ENCODE results near the gene MARS1.
"Not testable (repeated sequence)": the region's sequence is repeated elsewhere in the genome, so short reads cannot be mapped to it uniquely, and the experiment has no call there.

The MARS1 gene

DNA sequence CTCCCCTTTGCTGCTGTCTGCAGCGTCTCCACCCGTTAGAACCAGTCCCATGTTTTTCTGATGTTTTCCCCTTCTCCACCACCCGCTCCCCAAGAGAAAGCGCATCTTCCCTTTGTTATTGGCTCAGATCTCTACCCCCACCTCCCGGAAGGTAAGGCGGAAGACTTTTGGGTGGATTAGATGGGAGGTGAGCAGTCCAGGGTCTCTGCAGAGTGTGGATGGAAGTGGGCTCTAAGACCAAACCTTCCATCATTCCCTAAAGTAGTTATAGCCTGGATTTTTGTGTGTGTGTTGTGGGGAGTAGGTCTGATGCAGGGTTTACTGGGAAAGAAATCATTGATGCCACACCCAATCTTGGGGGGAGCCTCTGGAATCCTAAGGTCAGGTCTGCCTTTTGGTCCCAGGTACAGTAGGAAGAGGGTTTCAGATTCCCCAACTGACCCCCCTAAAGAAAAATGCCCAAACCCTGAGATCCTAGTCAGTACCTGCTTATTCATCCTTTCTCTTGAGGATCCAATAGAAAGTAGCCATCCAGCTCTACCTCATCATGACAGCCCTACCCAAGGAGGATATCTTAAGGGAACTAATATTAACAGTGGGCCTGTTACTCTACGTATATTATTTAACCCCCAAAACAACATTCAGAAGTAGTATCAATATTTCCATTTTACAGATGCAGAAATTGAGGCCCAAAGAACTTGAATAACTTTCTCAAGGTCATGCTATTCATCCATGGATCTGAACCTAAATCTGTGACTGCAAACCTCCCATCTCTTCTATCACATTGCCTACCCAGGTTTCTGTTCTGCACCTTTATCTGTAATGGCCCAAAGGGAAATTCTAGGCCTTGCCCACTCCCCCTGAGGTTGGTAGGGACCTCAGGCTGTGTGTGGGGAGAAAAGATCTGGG is 63.0 kb downstream of the MARS1 start:
- no peak for DNase-seq (ENCODE audit: low spot score)

GRCh38 chr12:57551637-57552305 is 63.9 kb downstream of the MARS1 start:
- no peak for DNase-seq (ENCODE audit: low spot score)

GRCh38 chr12:57552306-57552651 is 64.4 kb downstream of the MARS1 start:
- no peak for DNase-seq (ENCODE audit: low spot score)

GRCh38 chr12:57552835-57553313 is 65.0 kb downstream of the MARS1 start:
- no peak for DNase-seq (ENCODE audit: low spot score)

DNA sequence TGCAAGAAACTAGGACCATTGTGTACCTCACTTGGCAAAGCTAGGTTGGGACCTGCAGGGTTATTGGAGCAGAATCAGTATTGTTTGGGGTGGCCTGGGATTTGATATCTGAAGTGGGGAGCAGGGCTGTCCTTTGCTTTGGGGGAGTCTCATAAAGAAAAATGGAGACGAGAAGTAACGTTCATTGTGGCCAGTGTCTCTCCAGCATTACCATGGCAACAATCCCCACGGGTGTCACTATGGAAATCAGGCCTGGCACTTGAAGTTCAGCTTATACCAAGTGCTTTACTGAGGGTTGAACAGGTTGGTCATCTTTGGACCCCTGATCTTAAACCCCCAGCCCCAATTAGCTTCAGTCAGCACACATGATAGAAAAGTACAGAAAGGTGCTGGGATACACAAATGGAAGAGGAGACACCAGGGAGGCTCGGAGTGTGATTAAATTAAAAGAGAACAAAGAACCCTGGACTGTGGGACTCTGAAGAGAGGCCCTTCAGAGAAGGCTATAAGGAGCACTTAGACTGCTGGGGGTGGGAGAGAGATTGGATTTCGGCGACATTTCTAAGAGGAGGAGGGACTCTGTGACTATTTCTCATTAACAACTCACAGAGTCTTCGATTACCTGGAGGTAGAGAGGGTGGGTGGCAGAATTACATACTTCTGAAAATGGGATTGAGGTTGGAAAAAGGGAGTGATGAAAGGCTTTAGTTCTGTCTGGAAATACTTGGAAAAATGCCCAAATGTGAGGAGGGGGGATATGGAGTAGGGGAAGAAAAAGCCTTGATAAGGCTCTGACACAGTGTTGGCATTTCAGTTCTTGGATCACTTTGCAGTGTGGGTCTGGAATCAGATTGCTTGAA is 65.7 kb downstream of the MARS1 start:
- DNase-seq (ENCODE audit: low spot score): no peak

DNA sequence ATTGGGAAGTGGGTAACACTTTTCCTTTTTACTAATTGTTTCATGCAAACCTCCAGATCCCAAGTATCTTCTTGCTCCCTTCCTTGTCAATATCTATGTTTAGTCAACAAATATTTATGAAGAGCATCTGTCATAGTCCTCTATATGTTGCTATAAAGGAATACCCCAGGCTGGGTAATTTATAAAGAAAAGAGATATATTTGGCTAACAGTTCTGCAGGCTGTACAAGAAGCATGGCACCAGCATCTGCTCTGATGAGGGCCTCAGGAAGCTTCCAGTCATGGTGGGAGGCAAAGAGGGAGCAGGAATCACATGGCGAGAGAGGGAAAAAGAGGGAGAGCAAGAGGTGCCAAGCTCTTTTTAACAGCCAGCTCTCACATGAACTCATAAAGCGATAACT is 66.6 kb downstream of the MARS1 start:
- no peak for DNase-seq (ENCODE audit: low spot score)

DNA sequence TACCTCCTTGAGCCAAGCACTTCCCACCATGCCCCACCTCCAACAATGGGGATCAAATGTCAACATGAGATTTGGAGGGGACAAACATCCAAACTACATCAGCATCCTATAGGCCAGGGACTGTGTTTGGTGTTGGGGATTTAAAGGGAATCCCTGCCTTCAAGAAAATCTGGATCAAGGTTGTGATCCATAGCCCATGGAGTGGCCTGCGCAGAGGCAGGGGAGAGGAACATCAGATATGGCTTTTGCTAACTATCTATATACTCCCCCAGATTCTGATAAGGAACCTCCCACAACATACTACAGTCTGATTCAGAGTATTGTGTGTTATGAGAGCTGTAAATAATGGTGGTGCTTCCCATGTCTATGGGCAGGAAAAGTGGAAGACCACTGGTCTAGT is 67.0 kb downstream of the MARS1 start:
- no peak for DNase-seq (ENCODE audit: low spot score)

DNA sequence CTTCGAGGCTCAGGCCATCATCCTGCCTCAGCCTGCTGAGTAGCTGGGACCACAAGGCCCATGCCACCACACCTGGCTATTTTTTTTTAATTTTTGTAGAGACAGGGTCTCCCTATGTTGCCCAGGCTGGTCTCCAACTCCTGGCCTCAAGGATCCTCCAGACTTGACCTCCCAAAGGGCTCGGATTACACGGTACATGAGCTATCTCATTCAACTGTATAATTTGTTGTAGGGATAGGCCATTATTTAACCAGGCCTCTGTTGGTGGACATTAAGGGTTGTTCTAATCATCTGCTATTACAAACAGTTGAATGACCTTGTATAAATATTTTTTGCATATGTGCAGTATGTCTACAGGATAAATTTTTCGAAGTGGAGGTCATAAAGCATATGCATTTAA is 71.0 kb downstream of the MARS1 start:
- no peak for DNase-seq (ENCODE audit: low spot score)

DNA sequence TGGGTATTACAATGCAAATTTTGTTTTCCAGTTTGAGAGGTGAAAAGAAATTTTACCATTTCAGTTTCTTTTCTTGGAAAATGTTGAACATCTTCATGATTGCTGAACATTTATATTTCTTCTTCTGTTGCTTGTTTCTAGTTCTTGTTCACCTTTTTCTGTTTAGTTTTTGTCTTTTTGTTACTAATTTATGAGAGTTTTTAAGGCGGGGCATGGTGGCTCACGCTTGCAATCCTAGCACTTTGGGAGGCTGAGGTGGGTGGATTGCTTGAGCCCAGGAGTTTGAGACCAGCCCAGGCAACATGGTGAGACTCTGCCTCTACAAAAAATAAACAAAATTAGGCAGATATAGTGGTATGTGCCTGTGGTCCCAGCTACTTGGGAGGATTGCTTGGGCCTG is 72.6 kb downstream of the MARS1 start:
- no peak for DNase-seq (ENCODE audit: low spot score)

GRCh38 chr12:57561117-57561516 is 73.2 kb downstream of the MARS1 start:
- not testable (repeated sequence) for DNase-seq (ENCODE audit: low spot score)

- DNase-seq (ENCODE audit: low spot score): no peak
Measured at GRCh38 chr12:57563358-57563757, 75.5 kb downstream of the MARS1 start.

DNA sequence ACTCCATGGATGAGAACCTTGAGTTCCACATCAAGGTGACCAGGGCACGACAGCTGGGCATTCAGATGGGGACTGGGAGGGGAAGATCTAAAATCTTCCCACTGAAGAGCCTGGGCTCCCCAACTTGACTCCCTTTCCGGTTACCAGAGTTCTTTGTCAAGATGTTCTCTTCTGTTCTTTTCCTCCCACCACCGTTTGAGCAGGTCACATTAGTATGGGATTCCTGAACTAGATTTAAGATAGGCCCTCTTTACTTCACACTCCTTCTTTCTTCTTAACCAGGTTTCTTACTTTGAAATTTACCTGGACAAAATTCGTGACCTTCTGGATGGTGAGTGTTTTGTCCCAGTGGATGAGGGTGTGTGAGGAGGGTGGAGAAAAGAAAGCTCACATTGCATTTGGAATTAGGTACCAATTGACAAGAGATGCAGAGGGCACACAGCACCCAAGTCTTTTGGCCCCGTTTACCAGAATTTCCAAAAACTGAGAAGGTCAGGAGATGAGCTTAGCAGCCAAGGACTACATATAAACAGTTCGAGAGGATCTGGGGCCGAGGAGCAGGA is 76.4 kb downstream of the MARS1 start:
- DNase-seq (ENCODE audit: low spot score): no peak
